GM18508 (cell line): Measurements from ENCODE around the gene OR7A10.
"Not testable (repeated sequence)": the region's sequence is repeated elsewhere in the genome, so short reads cannot be mapped to it uniquely, and the experiment has no call there.

ENCODE experiments used
- ATAC-seq: cut with Tn5 transposase; IDR thresholded peaks from one replicate; pipeline ENCODE4 v1.9.1; 2021; ENCODE audit warnings: moderate number of reproducible peaks; ENCODE audit not compliant: insufficient read depth, unreplicated experiment

OR7A10 gene

GRCh38 chr19:14796021-14796420 is 52.7 kb downstream of the OR7A10 start:
- ATAC-seq = no peak

- no peak for ATAC-seq
Measured at GRCh38 chr19:14795078-14795721, 53.5 kb downstream of the OR7A10 start.

DNA sequence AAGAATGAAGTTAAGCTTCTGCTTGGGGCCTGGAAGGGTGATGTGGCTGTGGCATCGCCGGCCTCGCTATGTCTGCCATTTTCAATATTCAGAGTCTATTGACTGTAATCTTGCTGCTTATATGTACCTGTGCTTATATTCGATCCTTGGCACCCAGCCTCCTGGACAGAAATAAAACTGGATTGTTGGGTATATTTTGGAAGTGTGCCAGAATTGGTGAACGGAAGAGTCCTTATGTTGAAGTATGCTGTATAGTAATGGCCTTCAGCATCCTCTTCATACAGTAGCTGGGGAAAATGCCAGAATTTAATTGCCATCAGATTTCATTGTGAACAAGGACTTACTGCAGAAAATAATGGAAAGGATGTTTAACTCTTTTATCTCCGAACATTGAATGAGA is 56.5 kb downstream of the OR7A10 start:
- ATAC-seq = not testable (repeated sequence)
